H1 (cell line): ENCODE data around the gene VAPA. TPM values are rescaled to one million over a fixed set of nuclear protein-coding genes. Genes with fewer than 3 reads are reported as not detected.
A peak's percentile ranks its signal among the peaks of the same experiment; 100 is the strongest.

ENCODE experiments used
- CEBPB ChIP-seq: IDR thresholded peaks from 2 replicates; pipeline ENCODE4 v1.6.1; 2012; ENCODE audit warnings: low read depth, low read length
- CHD2 ChIP-seq: IDR thresholded peaks from 2 replicates; pipeline ENCODE4 v1.6.1; 2012; ENCODE audit warnings: low read length, improper control_type of control experiment
- EGR1 ChIP-seq: IDR thresholded peaks from 2 replicates; pipeline ENCODE4 v1.6.1; 2011; ENCODE audit warnings: low read depth, low read length, borderline replicate concordance
- EZH2 ChIP-seq: fragments of 200-600 bp; sonication (generic); IDR thresholded peaks from 2 replicates; pipeline ENCODE4 v1.7.1; 2012; ENCODE audit warnings: low read depth, mild to moderate bottlenecking, moderate library complexity, low read length, inconsistent platforms; ENCODE audit not compliant: severe bottlenecking
- FOSL1 ChIP-seq: IDR thresholded peaks from 2 replicates; pipeline ENCODE4 v1.6.1; 2011; ENCODE audit warnings: mild to moderate bottlenecking, low read depth, low read length, moderate library complexity; ENCODE audit not compliant: insufficient read depth
- GTF2F1 ChIP-seq: IDR thresholded peaks from 2 replicates; pipeline ENCODE4 v1.6.1; 2012; ENCODE audit warnings: low read depth, low read length, improper control_type of control experiment, borderline replicate concordance
- JUN ChIP-seq: IDR thresholded peaks from 2 replicates; pipeline ENCODE4 v1.6.1; 2011; ENCODE audit warnings: low read depth, mild to moderate bottlenecking, improper control_type of control experiment, low read length
- KDM1A ChIP-seq: fragments of 200-600, 300-600 bp; sonication (generic); IDR thresholded peaks from 2 replicates; pipeline ENCODE4 v1.7.1; 2016; ENCODE audit warnings: mild to moderate bottlenecking, low read length, borderline replicate concordance
- KDM4A ChIP-seq: IDR thresholded peaks from one replicate; pipeline ENCODE4 v1.7.1; 2012; ENCODE audit warnings: low read depth, mild to moderate bottlenecking, moderate library complexity, low read length, inconsistent platforms; ENCODE audit not compliant: severe bottlenecking
- NANOG ChIP-seq: IDR thresholded peaks from 2 replicates; pipeline ENCODE4 v1.6.1; 2011; ENCODE audit warnings: low read length, low read depth, mild to moderate bottlenecking, inconsistent platforms; ENCODE audit not compliant: insufficient read depth, poor library complexity, severe bottlenecking
- PHF8 ChIP-seq: fragments of 200-600 bp; sonication (generic); conservative IDR thresholded peaks from 2 replicates; pipeline ENCODE4 v1.7.1; 2012; ENCODE audit warnings: low read depth, mild to moderate bottlenecking, inconsistent platforms, low read length, moderate library complexity
- POLR2AphosphoS5 ChIP-seq: IDR thresholded peaks from 2 replicates; pipeline ENCODE4 v1.6.1; 2011; ENCODE audit warnings: low read depth, low read length
- RAD21 ChIP-seq, 2 experiments: IDR thresholded peaks in 1 of 2; conservative IDR thresholded peaks in 1 of 2; 2 replicates each; pipeline ENCODE4 v1.6.1; 2011; ENCODE audit warnings: low read depth in 2 of 2, low read length in 2 of 2, improper control_type of control experiment in 1 of 2, inconsistent platforms in 1 of 2, mild to moderate bottlenecking in 1 of 2, moderate library complexity in 1 of 2
- RBBP5 ChIP-seq: IDR thresholded peaks from 2 replicates; pipeline ENCODE4 v1.7.1; 2012; ENCODE audit warnings: low read depth, mild to moderate bottlenecking, inconsistent platforms, low read length, moderate library complexity, borderline replicate concordance
- TAF1 ChIP-seq: IDR thresholded peaks from 2 replicates; pipeline ENCODE4 v1.6.1; 2011; ENCODE audit warnings: mild to moderate bottlenecking, low read depth, low read length
- TAF7 ChIP-seq: optimal IDR thresholded peaks from 2 replicates; pipeline ENCODE3; 2011; ENCODE audit warnings: low read depth, mild to moderate bottlenecking, inconsistent platforms, low read length, moderate library complexity, borderline replicate concordance
- TBP ChIP-seq: IDR thresholded peaks from 2 replicates; pipeline ENCODE4 v1.6.1; 2011; ENCODE audit warnings: low read depth, low read length, improper control_type of control experiment
- USF2 ChIP-seq: IDR thresholded peaks from 2 replicates; pipeline ENCODE4 v1.6.1; 2011; ENCODE audit warnings: low read length, improper control_type of control experiment
- YY1 ChIP-seq: IDR thresholded peaks from 2 replicates; pipeline ENCODE4 v1.6.1; 2011; ENCODE audit warnings: low read depth, mild to moderate bottlenecking, low read length
- polyA plus RNA-seq, 7 experiments: library from polyadenylated mRNA; depleted of rRNA in 3 of 7; stranded (reverse) in 5 of 7; unstranded in 2 of 7; fragments of >200 nt in 5 of 7; fragments of 200-250 nt in 2 of 7; gene quantifications; 1 replicate in 5 of 7; 2 replicates in 1 of 7; 4 replicates in 1 of 7; pipeline versions ENCODE4 v1.2.1 to v1.2.3, GENCODE V29; 2011 to 2013; ENCODE audit warnings: missing spikeins in 2 of 7, mixed read lengths in 2 of 7
- total RNA-seq: library from RNA; stranded (reverse); fragmentation: NEBNext Ultra II Directional; extraction: Animal tissue kit (Norgen Biotek cat#: 25700); gene quantifications from 2 replicates; pipeline ENCODE4 v1.2.1, GENCODE V29; 2021
- TF ChIP-seq, protein P1 (sequence below), 3 experiments: IDR thresholded peaks; 1 replicate in 2 of 3; 2 replicates in 1 of 3; pipeline versions ENCODE4 v1.5.1 to v1.6.1; 2011; ENCODE audit warnings: low read length in 3 of 3, mild to moderate bottlenecking in 3 of 3, inconsistent platforms in 2 of 3, low read depth in 1 of 3, moderate library complexity in 1 of 3; ENCODE audit not compliant: insufficient read depth in 1 of 3; ENCODE audit errors: control extremely low read depth in 1 of 3

VAPA gene
- total and polyA plus RNA-seq, 2 of the 8 experiments (the other 6 are each of a cell fraction or from before 2014, with no cell fraction given) = 79.7 to 130 TPM

DNA sequence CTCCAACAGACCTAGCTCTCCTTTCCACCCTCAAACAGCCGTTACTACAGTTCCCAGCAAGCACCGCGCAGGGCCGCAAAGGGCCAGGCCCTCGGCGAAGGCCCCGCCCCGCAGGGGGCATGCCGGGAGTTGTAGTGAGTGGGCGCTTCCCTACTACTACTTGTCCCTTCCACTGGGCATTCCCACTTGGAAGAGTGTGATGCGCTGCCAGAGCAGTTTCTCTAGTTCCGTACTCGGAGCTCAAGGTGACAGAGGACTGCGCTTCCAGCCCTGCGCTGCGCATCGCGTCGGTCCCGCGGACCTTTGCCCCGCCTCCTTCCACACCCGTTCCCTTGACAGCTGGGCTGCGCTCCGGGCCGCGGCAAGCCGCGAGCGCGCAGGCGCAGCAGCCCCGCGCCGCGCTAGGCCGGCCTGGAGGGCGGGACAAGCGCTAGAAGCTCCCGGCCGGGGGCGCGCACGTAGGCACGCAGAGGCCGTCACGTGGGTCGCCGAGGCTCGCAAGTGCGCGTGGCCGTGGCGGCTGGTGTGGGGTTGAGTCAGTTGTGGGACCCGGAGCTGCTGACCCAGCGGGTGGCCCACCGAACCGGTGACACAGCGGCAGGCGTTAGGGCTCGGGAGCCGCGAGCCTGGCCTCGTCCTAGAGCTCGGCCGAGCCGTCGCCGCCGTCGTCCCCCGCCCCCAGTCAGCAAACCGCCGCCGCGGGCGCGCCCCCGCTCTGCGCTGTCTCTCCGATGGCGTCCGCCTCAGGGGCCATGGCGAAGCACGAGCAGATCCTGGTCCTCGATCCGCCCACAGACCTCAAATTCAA lies at the start of gene VAPA (continued):
- TF ChIP-seq TAF7 (no peak), RAD21 (IDR thresholded peaks at IDR 0.05 in 1 of 2, conservative IDR thresholded peaks at IDR 0.05 in 1 of 2; ENCODE audit: low read depth in 2 of 2, low read length in 2 of 2) (no peak), RBBP5 (peak; percentile 100), JUN (no peak), CHD2 (peak; percentile 49; the same call in 1 of the 2 replicates), POLR2AphosphoS5 (peak; percentile 80), EGR1 (peak; percentile 4; the same call in 1 of the 2 replicates), TAF1 (peak; percentile 67; the same call in 1 of the 2 replicates), USF2 (peak; percentile 87), TBP (0 out of 2 replicates have a peak, but pooled peaks have one; percentile 20), GTF2F1 (no peak), CEBPB (no peak), PHF8 (peak; percentile 88), FOSL1 (no peak), KDM1A (no peak), NANOG (no peak), EZH2 (no peak), KDM4A (peak; percentile 66), YY1 (peak; percentile 71)
- TF ChIP-seq, protein P1, sequence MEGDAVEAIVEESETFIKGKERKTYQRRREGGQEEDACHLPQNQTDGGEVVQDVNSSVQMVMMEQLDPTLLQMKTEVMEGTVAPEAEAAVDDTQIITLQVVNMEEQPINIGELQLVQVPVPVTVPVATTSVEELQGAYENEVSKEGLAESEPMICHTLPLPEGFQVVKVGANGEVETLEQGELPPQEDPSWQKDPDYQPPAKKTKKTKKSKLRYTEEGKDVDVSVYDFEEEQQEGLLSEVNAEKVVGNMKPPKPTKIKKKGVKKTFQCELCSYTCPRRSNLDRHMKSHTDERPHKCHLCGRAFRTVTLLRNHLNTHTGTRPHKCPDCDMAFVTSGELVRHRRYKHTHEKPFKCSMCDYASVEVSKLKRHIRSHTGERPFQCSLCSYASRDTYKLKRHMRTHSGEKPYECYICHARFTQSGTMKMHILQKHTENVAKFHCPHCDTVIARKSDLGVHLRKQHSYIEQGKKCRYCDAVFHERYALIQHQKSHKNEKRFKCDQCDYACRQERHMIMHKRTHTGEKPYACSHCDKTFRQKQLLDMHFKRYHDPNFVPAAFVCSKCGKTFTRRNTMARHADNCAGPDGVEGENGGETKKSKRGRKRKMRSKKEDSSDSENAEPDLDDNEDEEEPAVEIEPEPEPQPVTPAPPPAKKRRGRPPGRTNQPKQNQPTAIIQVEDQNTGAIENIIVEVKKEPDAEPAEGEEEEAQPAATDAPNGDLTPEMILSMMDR (IDR thresholded peaks at IDR 0.05; ENCODE audit: control extremely low read depth in 1 of 3, insufficient read depth in 1 of 3, low read depth in 1 of 3, low read length in 3 of 3) = no peak
